D721Med (cell line): ENCODE measurements around the gene SERPINA3.

Experiments used
- DNase-seq: peaks from one replicate; pipeline ENCODE4 v3.0.0; 2011; ENCODE audit warnings: low spot score; ENCODE audit not compliant: insufficient read length
- FAIRE-seq: peaks from 2 replicates; lab custom pipeline; 2011; peaks lifted over from hg19 to GRCh38; lab: Jason Lieb, UNC
- CTCF ChIP-seq: IDR thresholded peaks from 2 replicates; pipeline ENCODE4 v1.5.1; 2012; ENCODE audit warnings: mild to moderate bottlenecking, control low read depth; ENCODE audit not compliant: insufficient read depth; ENCODE audit errors: missing control alignments

SERPINA3 gene

GRCh38 chr14:94641632-94641955, 29.4 kb downstream of the SERPINA3 start:
- DNase-seq = no peak

GRCh38 chr14:94643316-94644101, 31.3 kb downstream of the SERPINA3 start:
- no peak for TF ChIP-seq CTCF
- no peak for FAIRE-seq

More at GRCh38 chr14:94641632-94641955, 29.4 kb downstream of the SERPINA3 start:
- FAIRE-seq = no peak
- no peak for TF ChIP-seq CTCF

GRCh38 chr14:94644102-94644535, 31.9 kb downstream of the SERPINA3 start:
- DNase-seq (no peak), FAIRE-seq (no peak)
- no peak for TF ChIP-seq CTCF

More at GRCh38 chr14:94643316-94644101, 31.3 kb downstream of the SERPINA3 start:
- DNase-seq = no peak

- no peak for TF ChIP-seq CTCF
- FAIRE-seq (no peak), DNase-seq (no peak)
Measured at GRCh38 chr14:94646066-94646465, 33.9 kb downstream of the SERPINA3 start.

- DNase-seq (no peak), FAIRE-seq (no peak)
- no peak for TF ChIP-seq CTCF
Measured at GRCh38 chr14:94646481-94646880, 34.3 kb downstream of the SERPINA3 start.

- FAIRE-seq (no peak), DNase-seq (no peak)
- no peak for TF ChIP-seq CTCF
Measured at GRCh38 chr14:94648801-94649200, 36.6 kb downstream of the SERPINA3 start.
